B cell (primary cell): ENCODE data around the gene TOR2A. TPM values are rescaled to one million over a fixed set of nuclear protein-coding genes. Genes with fewer than 3 reads are reported as not detected.

Experiments
- ATAC-seq: fragments of 200-7000 bp; cut with Tn5 transposase; one replicate; pipeline ENCODE4 v1.10.0; 2021; ENCODE audit warnings: low read depth, mild to moderate bottlenecking, moderate number of reproducible peaks, moderate library complexity
- CTCF ChIA-PET: fragments of 350-600 bp; sonication (Branson Sonifier 250); formaldehyde crosslinking; loops from one replicate; lab custom pipeline; 2021; ENCODE audit warnings: antibody characterized with exemption, inconsistent platforms; lab: Charles Lee
- POLR2A ChIA-PET: fragments of 350-600 bp; sonication (Branson Sonifier 250); formaldehyde crosslinking; loops from one replicate; lab custom pipeline; 2021; ENCODE audit warnings: antibody characterized with exemption; lab: Charles Lee
- DNase-seq: peaks from one replicate; pipeline ENCODE4 v3.0.0; 2013
- H2AFZ ChIP-seq: 2 replicates; pipeline ENCODE4 v1.6.1; 2012; ENCODE audit warnings: mild to moderate bottlenecking, low read depth, low read length; ENCODE audit not compliant: insufficient read depth, poor library complexity, severe bottlenecking
- H3K27ac ChIP-seq, 2 donors: 1 replicate in 1 of 2; 2 replicates in 1 of 2; pipeline ENCODE4 v1.5.1; 2012 to 2013; ENCODE audit warnings: low read length in 2 of 2, mild to moderate bottlenecking in 2 of 2, moderate library complexity in 1 of 2
- H3K27me3 ChIP-seq, 4 experiments: fragments of 200-600 bp in 1 of 4; sonication (generic) in 1 of 4; replicated peaks in 1 of 4; 1 replicate in 2 of 4; 2 replicates in 2 of 4; pipeline versions ENCODE4 v1.6.1 to v1.7.0; 2013 to 2016; ENCODE audit warnings: low read length in 3 of 4, mild to moderate bottlenecking in 2 of 4, mixed read lengths in 1 of 4, moderate library complexity in 1 of 4; ENCODE audit not compliant: insufficient read depth in 4 of 4, control insufficient read depth in 3 of 4; ENCODE audit errors: control extremely low read depth in 1 of 4
- H3K36me3 ChIP-seq, 2 experiments: replicated peaks in 1 of 2; 1 replicate in 1 of 2; 2 replicates in 1 of 2; pipeline versions ENCODE4 v1.6.1 to v1.7.1; 2013; ENCODE audit warnings: low read length in 1 of 2; ENCODE audit not compliant: insufficient read depth in 2 of 2, control insufficient read depth in 1 of 2; ENCODE audit errors: control extremely low read depth in 1 of 2, extremely low read depth in 1 of 2
- H3K4me1 ChIP-seq, 2 donors: fragments of 200-600 bp in 1 of 2; sonication (generic) in 1 of 2; 1 replicate in 1 of 2; 2 replicates in 1 of 2; pipeline versions ENCODE4 v1.5.1 to v1.6.1; 2013 to 2017; ENCODE audit warnings: low read length in 2 of 2; ENCODE audit not compliant: control insufficient read depth in 2 of 2, insufficient read depth in 2 of 2
- H3K4me2 ChIP-seq: replicated peaks from 2 replicates; pipeline ENCODE3; 2012; ENCODE audit warnings: mild to moderate bottlenecking, low read depth, low read length; ENCODE audit not compliant: poor library complexity, severe bottlenecking
- H3K4me3 ChIP-seq, 5 experiments: fragments of 200-600 bp in 1 of 5; sonication (generic) in 1 of 5; 1 replicate in 3 of 5; 2 replicates in 2 of 5; pipeline versions ENCODE4 v1.5.1 to v1.7.0; 2011 to 2016; ENCODE audit warnings: low read length in 4 of 5, mild to moderate bottlenecking in 4 of 5, low read depth in 2 of 5, control low read depth in 1 of 5, moderate library complexity in 1 of 5; ENCODE audit not compliant: insufficient read depth in 1 of 5; ENCODE audit errors: control extremely low read depth in 1 of 5, extremely low read depth in 1 of 5
- H3K79me2 ChIP-seq: fragments of 200-600 bp; sonication (generic); one replicate; pipeline ENCODE4 v1.6.0; 2016; ENCODE audit warnings: low read length; ENCODE audit not compliant: control insufficient read depth, insufficient read depth
- H3K9ac ChIP-seq: fragments of 200-600 bp; sonication (generic); 2 replicates; pipeline ENCODE4 v1.6.1; 2017; ENCODE audit warnings: mild to moderate bottlenecking, low read length, moderate library complexity
- H3K9me3 ChIP-seq, 3 donors: one replicate each; pipeline versions ENCODE4 v1.6.1 to v1.7.1; 2013; ENCODE audit warnings: low read length in 2 of 3; ENCODE audit not compliant: control insufficient read depth in 2 of 3, insufficient read depth in 1 of 3; ENCODE audit errors: control extremely low read depth in 1 of 3
- H4K20me1 ChIP-seq: 2 replicates; pipeline ENCODE4 v1.6.0; 2012; ENCODE audit warnings: mild to moderate bottlenecking, low read length; ENCODE audit not compliant: insufficient read depth, control insufficient read depth, poor library complexity, severe bottlenecking
- H3K27ac Mint-ChIP-seq: one replicate; pipeline ENCODE4 v1.8.0; 2021; ENCODE audit warnings: mixed read lengths
- H3K27me3 Mint-ChIP-seq: one replicate; pipeline ENCODE4 v1.8.0; 2021; ENCODE audit warnings: mixed read lengths
- H3K4me1 Mint-ChIP-seq: one replicate; pipeline ENCODE4 v1.8.0; 2021; ENCODE audit warnings: mixed read lengths
- H3K4me3 Mint-ChIP-seq: one replicate; pipeline ENCODE4 v1.8.0; 2021; ENCODE audit warnings: mixed read lengths
- H3K9me3 Mint-ChIP-seq: one replicate; pipeline ENCODE4 v1.8.0; 2022; ENCODE audit warnings: mixed read lengths; ENCODE audit not compliant: insufficient read depth
- CTCF ChIP-seq: fragments of 200-600 bp; IDR thresholded peaks from one replicate; pipeline ENCODE4 v1.8.0; 2022; ENCODE audit warnings: antibody characterized with exemption, mild to moderate bottlenecking
- EZH2 ChIP-seq: IDR thresholded peaks from 2 replicates; pipeline ENCODE4 v1.6.1; 2012; ENCODE audit warnings: borderline replicate concordance, low read depth, mild to moderate bottlenecking, moderate library complexity, low read length; ENCODE audit not compliant: insufficient read depth, poor library complexity, severe bottlenecking
- WGBS: methylation state at CpG from one replicate; pipeline ENCODE4 v1.1.5; 2013; ENCODE audit warnings: missing lambda C conversion rate; ENCODE audit not compliant: insufficient coverage; 5-methylcytosine and 5-hydroxymethylcytosine counted together
- intact Hi-C: fragments of 100-400 bp; cut with micrococcal nuclease; formaldehyde crosslinking; loops from one replicate; pipeline ENCODE4 v1.10.0; 2022
- polyA plus RNA-seq: library from polyadenylated mRNA; depleted of rRNA; stranded (reverse); fragments of >200 nt; gene quantifications from 2 replicates; pipeline ENCODE4 v1.2.3, GENCODE V29; 2012
- total RNA-seq, 2 donors: library from RNA; stranded (reverse); fragments of 120-200 nt in 1 of 2; gene quantifications; 1 replicate in 1 of 2; 2 replicates in 1 of 2; pipeline versions ENCODE4 v1.2.3 to v1.2.4, GENCODE V29; 2013 to 2022

The TOR2A gene
- total and polyA plus RNA-seq, 2 donors (not counting 1 experiment from before 2014, with no cell fraction given) = 15.8 to 26.5 TPM

- ChIA-PET POLR2A (interaction anchor here (0.7 to 3.6 kb wide), 9 partner anchors 10 to 147 kb away, joined by 3 to 37 read pairs (median 8); partner anchors contain the start of genes CDK9, FPGS, ST6GALNAC4 and TOR2A), CTCF (interaction anchor here (0.7 to 5.2 kb wide), 7 partner anchors 11 to 180 kb away, joined by 3 to 47 read pairs (median 8); partner anchors contain the start of genes CDK9 and TOR2A)
- Histone ChIP-seq H3K79me2 (peaks cover 94% of the 10 kb centered on the region), H3K9me3 (no peaks in the 10 kb centered on the region), H3K27ac (peak overlapping the region; percentile 77 to 94), H4K20me1 (peaks cover 98% of the 10 kb centered on the region), H3K4me2 (peak overlapping the region; percentile 86), H3K27me3 (no peaks in the 10 kb centered on the region), H3K9ac (peak overlapping the region; percentile 68), H3K4me3 (peak overlapping the region in 4 of 5 experiments; percentile 43 to 73 (median 63)), H3K4me1 (peaks cover 55 to 82% of the 10 kb centered on the region in 2 donors), H2AFZ (no peak overlapping the region), H3K36me3 (peaks cover 0 to 91% of the 10 kb centered on the region in 2 experiments)
- no peak for ATAC-seq
- H3K27ac Mint-ChIP-seq = peak overlapping the region; percentile 95
- TF ChIP-seq EZH2 (no peak), CTCF (no peak)
- 45% methylated on average over 3 of the region's 4 CpGs for WGBS
- intact Hi-C loops = loop anchor here (2.0 to 10.0 kb wide), 3 partner anchors 155 to 355 kb away; partner anchors contain the start of genes PTGES2 and STXBP1
- H3K4me1 Mint-ChIP-seq = peaks cover 75% of the 10 kb centered on the region
- H3K9me3 Mint-ChIP-seq = no peaks in the 10 kb centered on the region
- no peaks in the 10 kb centered on the region for H3K27me3 Mint-ChIP-seq
- DNase-seq = no peak
- peak overlapping the region; percentile 94 for H3K4me3 Mint-ChIP-seq
These were observed 35.0 kb upstream of the TOR2A start for GRCh38 chr9:127769929-127770582.

GRCh38 chr9:127769101-127769500 lies 34.0 kb upstream of the TOR2A start:
- WGBS = no CpG with 5 or more reads among the region's 5 CpGs
- no peak for TF ChIP-seq EZH2
- no peaks in the 10 kb centered on the region for H3K9me3 Mint-ChIP-seq
- Histone ChIP-seq H3K36me3 (peaks cover 0 to 90% of the 10 kb centered on the region in 2 experiments), H3K9me3 (no peaks in the 10 kb centered on the region), H2AFZ (no peak overlapping the region), H4K20me1 (peaks cover 98% of the 10 kb centered on the region), H3K4me2 (peak overlapping the region; percentile 52), H3K4me1 (peaks cover 50 to 76% of the 10 kb centered on the region in 2 donors), H3K4me3 (no peak overlapping the region), H3K27me3 (no peaks in the 10 kb centered on the region), H3K9ac (no peak overlapping the region), H3K27ac (peak overlapping the region; percentile 11 to 94), H3K79me2 (peaks cover 94% of the 10 kb centered on the region)
- ATAC-seq (no peak), DNase-seq (no peak)
- H3K27ac Mint-ChIP-seq = peak overlapping the region; percentile 76
- CTCF ChIA-PET = interaction anchor here (1.9 to 5.2 kb wide), 4 partner anchors 15 to 101 kb away, joined by 8 to 47 read pairs (median 20); partner anchors contain the start of genes CDK9 and TOR2A
- intact Hi-C loops = no loop called here
- POLR2A ChIA-PET = interaction anchor here (0.7 to 3.6 kb wide), 2 partner anchors 11 to 12 kb away, joined by 3 to 18 read pairs; no protein-coding TSS in a partner anchor
- no peaks in the 10 kb centered on the region for H3K27me3 Mint-ChIP-seq
- H3K4me1 Mint-ChIP-seq = peaks cover 76% of the 10 kb centered on the region
- peak overlapping the region; percentile 49 for H3K4me3 Mint-ChIP-seq
